DOHH2 (cell line): ENCODE measurements around the gene MAG.

ENCODE experiments used
- H3F3A ChIP-seq: fragments of 200-600 bp; sonication (generic), shearing (Covaris generic); 2 replicates; pipeline ENCODE4 v1.6.0; 2016; ENCODE audit warnings: antibody characterized with exemption, mild to moderate bottlenecking; ENCODE audit not compliant: control insufficient read depth, insufficient read depth
- H3K27ac ChIP-seq: fragments of 200-600 bp; sonication (generic); 2 replicates; pipeline ENCODE4 v1.5.1; 2014; ENCODE audit warnings: low read depth, mild to moderate bottlenecking, low read length, moderate library complexity
- H3K27me3 ChIP-seq: fragments of 200-600 bp; sonication (generic); 2 replicates; pipeline ENCODE4 v1.6.1; 2014; ENCODE audit warnings: mild to moderate bottlenecking, low read length, mixed read lengths; ENCODE audit not compliant: control insufficient read depth
- H3K36me3 ChIP-seq: fragments of 200-600 bp; sonication (generic); 2 replicates; pipeline ENCODE4 v1.6.1; 2014; ENCODE audit warnings: mild to moderate bottlenecking, low read length, moderate library complexity, mixed read lengths; ENCODE audit not compliant: control insufficient read depth
- H3K4me1 ChIP-seq: fragments of 200-600 bp; sonication (generic); 2 replicates; pipeline ENCODE4 v1.6.1; 2014; ENCODE audit warnings: mild to moderate bottlenecking, low read length, mixed read lengths; ENCODE audit not compliant: control insufficient read depth
- H3K4me2 ChIP-seq: fragments of 200-600 bp; sonication (generic); 2 replicates; pipeline ENCODE4 v1.6.0; 2014; ENCODE audit warnings: mild to moderate bottlenecking, low read length, moderate library complexity
- H3K4me3 ChIP-seq: fragments of 200-600 bp; sonication (generic); 2 replicates; pipeline ENCODE4 v1.5.1; 2014; ENCODE audit warnings: mild to moderate bottlenecking, low read length, mixed read lengths
- H3K79me2 ChIP-seq: fragments of 200-600 bp; sonication (generic); 2 replicates; pipeline ENCODE4 v1.6.1; 2014; ENCODE audit warnings: mild to moderate bottlenecking, low read length, mixed read lengths; ENCODE audit not compliant: control insufficient read depth
- H3K9me2 ChIP-seq: fragments of 200-600 bp; sonication (generic); replicated peaks from 2 replicates; pipeline ENCODE4 v1.6.1; 2014; ENCODE audit warnings: mild to moderate bottlenecking, low read length, mixed read lengths; ENCODE audit not compliant: control insufficient read depth
- H3K9me3 ChIP-seq: fragments of 200-600 bp; sonication (generic); 2 replicates; pipeline ENCODE4 v1.6.1; 2014; ENCODE audit warnings: antibody characterized with exemption, low read length, mixed read lengths; ENCODE audit not compliant: control insufficient read depth, insufficient read depth
- H4K20me1 ChIP-seq: fragments of 200-600 bp; sonication (generic); 2 replicates; pipeline ENCODE4 v1.6.0; 2014; ENCODE audit warnings: low read depth, mild to moderate bottlenecking, antibody characterized with exemption, low read length, moderate library complexity; ENCODE audit not compliant: control insufficient read depth, insufficient read depth
- EZH2phosphoT487 ChIP-seq: fragments of 200-600 bp; sonication (generic); IDR thresholded peaks from 2 replicates; pipeline ENCODE4 v1.6.1; 2017; ENCODE audit warnings: borderline replicate concordance, mild to moderate bottlenecking, antibody characterized with exemption, low read length, moderate library complexity, mixed read lengths
- TF ChIP-seq, protein P1 (sequence below): fragments of 200-600 bp; sonication (generic); IDR thresholded peaks from one replicate; pipeline ENCODE4 v1.5.1; 2014; ENCODE audit warnings: antibody characterized with exemption, mild to moderate bottlenecking, low read depth, low read length; ENCODE audit not compliant: poor library complexity, severe bottlenecking

The MAG gene

DNA sequence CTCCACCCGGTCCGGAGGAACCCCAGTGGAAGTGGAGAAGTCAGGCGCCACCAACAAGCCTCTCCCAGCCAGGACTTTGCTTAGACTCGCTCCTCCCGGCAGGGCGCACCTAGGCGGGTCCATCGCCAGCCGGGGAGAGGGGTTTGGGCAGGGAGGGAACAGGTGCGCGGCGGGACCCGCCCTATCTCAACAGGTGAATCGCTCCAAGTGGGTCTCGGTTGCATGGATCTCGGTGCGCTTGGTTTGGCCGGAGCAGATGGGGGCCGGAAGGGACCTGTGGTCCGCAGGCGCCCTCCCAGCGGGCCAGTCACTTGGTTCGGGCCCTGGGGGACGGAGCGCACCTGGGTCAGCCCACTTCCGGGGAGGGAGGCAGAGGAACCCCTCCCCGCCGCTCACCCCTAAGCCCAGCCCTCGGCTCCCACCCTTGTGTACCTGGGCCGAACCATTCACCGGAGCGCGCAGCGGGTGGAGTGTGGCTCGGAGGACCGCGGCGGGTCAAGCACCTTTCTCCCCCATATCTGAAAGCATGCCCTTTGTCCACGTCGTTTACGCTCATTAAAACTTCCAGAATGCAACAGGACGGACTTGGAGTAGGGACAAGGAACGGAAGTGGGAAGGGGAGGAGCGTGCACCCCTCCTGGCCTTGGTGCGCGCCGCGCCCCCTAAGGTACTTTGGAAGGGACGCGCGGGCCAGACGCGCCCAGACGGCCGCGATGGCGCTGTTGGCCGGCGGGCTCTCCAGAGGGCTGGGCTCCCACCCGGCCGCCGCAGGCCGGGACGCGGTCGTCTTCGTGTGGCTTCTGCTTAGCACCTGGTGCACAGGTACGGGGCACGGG is 43.4 kb upstream of the MAG start, which contains the start of gene LSR:
Gene LSR, plus strand, starts transcription at position 693 of the 836 bp plus-strand sequence. Its CDS starts 21 bp downstream, at position 714.
- H3K79me2 ChIP-seq, result peaks cover 24% of the 10 kb centered on the region
- peaks cover 4% of the 10 kb centered on the region; the same call in 1 of the 2 replicates for H4K20me1 ChIP-seq
- peaks cover 18% of the 10 kb centered on the region for H3K4me1 ChIP-seq
- H3F3A ChIP-seq, result peaks cover 19% of the 10 kb centered on the region
- H3K9me2 ChIP-seq, result no peaks in the 10 kb centered on the region
- peaks cover 22% of the 10 kb centered on the region for H3K36me3 ChIP-seq
- peak within 1 kb of the TSS; percentile 75 for H3K27ac ChIP-seq
- H3K4me3 ChIP-seq, result peak within 1 kb of the TSS; percentile 92
- H3K4me2 ChIP-seq, result peak within 1 kb of the TSS; percentile 87
- peaks cover 22% of the 10 kb centered on the region for H3K27me3 ChIP-seq
- peaks cover 10% of the 10 kb centered on the region for H3K9me3 ChIP-seq
- no peak for TF ChIP-seq EZH2phosphoT487
- TF ChIP-seq, protein P1, sequence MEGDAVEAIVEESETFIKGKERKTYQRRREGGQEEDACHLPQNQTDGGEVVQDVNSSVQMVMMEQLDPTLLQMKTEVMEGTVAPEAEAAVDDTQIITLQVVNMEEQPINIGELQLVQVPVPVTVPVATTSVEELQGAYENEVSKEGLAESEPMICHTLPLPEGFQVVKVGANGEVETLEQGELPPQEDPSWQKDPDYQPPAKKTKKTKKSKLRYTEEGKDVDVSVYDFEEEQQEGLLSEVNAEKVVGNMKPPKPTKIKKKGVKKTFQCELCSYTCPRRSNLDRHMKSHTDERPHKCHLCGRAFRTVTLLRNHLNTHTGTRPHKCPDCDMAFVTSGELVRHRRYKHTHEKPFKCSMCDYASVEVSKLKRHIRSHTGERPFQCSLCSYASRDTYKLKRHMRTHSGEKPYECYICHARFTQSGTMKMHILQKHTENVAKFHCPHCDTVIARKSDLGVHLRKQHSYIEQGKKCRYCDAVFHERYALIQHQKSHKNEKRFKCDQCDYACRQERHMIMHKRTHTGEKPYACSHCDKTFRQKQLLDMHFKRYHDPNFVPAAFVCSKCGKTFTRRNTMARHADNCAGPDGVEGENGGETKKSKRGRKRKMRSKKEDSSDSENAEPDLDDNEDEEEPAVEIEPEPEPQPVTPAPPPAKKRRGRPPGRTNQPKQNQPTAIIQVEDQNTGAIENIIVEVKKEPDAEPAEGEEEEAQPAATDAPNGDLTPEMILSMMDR, result peak; percentile 23

DNA sequence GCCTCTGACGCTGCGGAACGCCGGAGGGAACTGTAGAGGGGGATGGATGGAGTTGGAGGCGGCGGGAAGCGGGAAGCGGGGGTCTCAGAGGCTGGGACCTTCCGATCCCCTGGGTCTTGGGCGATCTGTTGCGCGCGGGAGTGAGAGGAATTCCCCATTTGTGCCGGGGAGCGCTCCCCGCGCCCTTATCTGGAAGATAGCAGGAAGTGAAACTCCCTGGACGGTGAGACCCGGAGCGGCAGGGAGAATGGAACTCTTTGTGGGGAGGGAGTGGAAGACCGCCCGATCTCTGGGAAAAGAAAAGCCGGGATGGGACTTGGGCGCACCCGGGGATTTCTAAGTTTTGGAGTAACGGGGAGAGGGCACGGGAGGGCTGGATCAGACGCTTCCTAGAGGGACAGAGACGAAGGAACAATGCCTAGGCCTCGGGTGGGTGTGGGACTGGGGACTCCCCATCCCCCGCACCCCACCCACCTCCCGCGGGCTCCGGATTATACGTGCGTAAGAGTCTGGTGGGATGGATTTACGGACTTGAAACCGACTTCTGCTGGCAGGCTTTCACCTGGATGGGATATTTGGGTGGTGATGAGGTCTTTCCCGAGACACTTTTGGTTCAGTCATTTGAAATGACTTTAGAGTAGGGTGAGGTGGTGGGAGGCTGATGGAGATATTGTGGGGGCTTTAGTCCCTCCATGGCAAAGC is 42.7 kb upstream of the MAG start:
- peaks cover 24% of the 10 kb centered on the region for H3K79me2 ChIP-seq
- H3K36me3 ChIP-seq, result peaks cover 26% of the 10 kb centered on the region
- H3K27ac ChIP-seq, result peak overlapping the region; percentile 75
- H3K4me3 ChIP-seq, result peak overlapping the region; percentile 92
- H4K20me1 ChIP-seq, result peaks cover 4% of the 10 kb centered on the region; the same call in 1 of the 2 replicates
- H3F3A ChIP-seq, result peaks cover 19% of the 10 kb centered on the region
- peaks cover 15% of the 10 kb centered on the region for H3K27me3 ChIP-seq
- H3K4me1 ChIP-seq, result peaks cover 18% of the 10 kb centered on the region
- H3K9me2 ChIP-seq, result no peaks in the 10 kb centered on the region
- H3K4me2 ChIP-seq, result peak overlapping the region; percentile 87
- peaks cover 5% of the 10 kb centered on the region for H3K9me3 ChIP-seq
- TF ChIP-seq, protein P1, result no peak
- no peak for TF ChIP-seq EZH2phosphoT487

DNA sequence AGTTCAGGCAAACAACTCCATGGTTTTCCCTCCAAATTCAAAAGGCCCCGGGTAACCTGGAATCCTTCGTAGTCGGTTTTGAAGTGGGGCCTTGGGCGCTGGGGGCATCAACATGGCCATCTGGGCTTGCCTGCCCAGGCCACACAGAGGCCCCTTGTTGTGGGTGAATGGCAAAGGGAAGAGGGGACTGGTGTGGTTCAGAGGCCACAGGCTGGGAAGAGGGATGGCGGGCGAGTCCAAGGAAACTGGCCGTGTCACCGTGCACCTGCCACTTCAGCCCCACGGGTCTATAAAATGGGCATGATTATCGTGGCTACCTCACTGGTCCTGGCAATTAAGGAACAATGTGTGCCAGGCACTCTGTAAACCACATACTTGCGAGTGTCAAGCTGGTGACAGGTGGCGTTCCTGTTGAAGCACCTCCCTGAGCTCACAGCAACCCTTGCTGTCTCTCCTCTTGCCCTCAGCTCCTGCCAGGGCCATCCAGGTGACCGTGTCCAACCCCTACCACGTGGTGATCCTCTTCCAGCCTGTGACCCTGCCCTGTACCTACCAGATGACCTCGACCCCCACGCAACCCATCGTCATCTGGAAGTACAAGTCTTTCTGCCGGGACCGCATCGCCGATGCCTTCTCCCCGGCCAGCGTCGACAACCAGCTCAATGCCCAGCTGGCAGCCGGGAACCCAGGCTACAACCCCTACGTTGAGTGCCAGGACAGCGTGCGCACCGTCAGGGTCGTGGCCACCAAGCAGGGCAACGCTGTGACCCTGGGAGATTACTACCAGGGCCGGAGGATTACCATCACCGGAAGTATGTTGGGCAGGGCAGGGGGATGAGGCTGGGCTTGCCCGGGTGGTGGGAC is 41.9 kb upstream of the MAG start:
- no peak for TF ChIP-seq EZH2phosphoT487
- TF ChIP-seq, protein P1, result no peak
- peak overlapping the region; percentile 92 for H3K4me3 ChIP-seq
- H3K9me2 ChIP-seq, result no peaks in the 10 kb centered on the region
- peaks cover 19% of the 10 kb centered on the region for H3F3A ChIP-seq
- peak overlapping the region; percentile 87 for H3K4me2 ChIP-seq
- peaks cover 12% of the 10 kb centered on the region for H3K27me3 ChIP-seq
- no peaks in the 10 kb centered on the region for H3K9me3 ChIP-seq
- H4K20me1 ChIP-seq, result peaks cover 4% of the 10 kb centered on the region; the same call in 1 of the 2 replicates
- H3K27ac ChIP-seq, result no peak overlapping the region
- H3K4me1 ChIP-seq, result peaks cover 18% of the 10 kb centered on the region
- H3K79me2 ChIP-seq, result peaks cover 24% of the 10 kb centered on the region
- H3K36me3 ChIP-seq, result peaks cover 34% of the 10 kb centered on the region
